Measurements from ENCODE around the gene ADCY4. TPM values are rescaled to one million over a fixed set of nuclear protein-coding genes. Genes with fewer than 3 reads are reported as not detected.

Gene ADCY4
- total RNA-seq, 1 donor from 2014 or later, result 74.6 TPM

DNA sequence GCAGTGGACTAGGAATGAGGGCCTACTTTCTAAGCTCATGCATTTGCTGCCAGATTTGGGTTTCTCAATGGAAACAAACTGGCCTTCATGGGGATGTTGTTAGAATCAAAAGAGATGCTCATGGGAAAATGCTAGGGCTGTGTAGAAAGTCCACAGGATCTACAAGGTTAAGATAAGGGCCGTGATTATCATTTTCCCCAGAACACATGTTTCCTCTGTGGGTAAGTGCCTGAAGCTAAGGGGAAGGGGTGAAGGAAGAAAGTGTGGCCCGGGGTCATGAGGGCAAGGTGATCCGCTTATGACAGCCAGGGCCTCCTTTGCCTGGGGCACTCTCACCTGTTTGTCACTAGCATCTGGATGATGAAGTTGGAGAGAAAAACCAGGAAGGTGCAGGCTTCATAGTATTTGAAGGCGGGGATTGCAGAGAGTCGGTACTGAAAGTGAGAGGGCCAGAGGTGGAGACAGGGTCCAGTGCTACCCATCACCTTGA lies 9.8 kb downstream of the ADCY4 start:
- H3K4me1 Mint-ChIP-seq (ENCODE audit: unreplicated experiment), result peaks cover 21% of the 10 kb centered on the region
- no peak for DNase-seq (ENCODE audit: low spot score)
- H3K27ac Mint-ChIP-seq (ENCODE audit: unreplicated experiment), result peak overlapping the region; percentile 13
- peaks cover 43% of the 10 kb centered on the region for H3K36me3 Mint-ChIP-seq (ENCODE audit: low read depth, unreplicated experiment)
- H3K27me3 Mint-ChIP-seq (ENCODE audit: unreplicated experiment), result peaks cover 13% of the 10 kb centered on the region
- TF ChIP-seq, protein P1, sequence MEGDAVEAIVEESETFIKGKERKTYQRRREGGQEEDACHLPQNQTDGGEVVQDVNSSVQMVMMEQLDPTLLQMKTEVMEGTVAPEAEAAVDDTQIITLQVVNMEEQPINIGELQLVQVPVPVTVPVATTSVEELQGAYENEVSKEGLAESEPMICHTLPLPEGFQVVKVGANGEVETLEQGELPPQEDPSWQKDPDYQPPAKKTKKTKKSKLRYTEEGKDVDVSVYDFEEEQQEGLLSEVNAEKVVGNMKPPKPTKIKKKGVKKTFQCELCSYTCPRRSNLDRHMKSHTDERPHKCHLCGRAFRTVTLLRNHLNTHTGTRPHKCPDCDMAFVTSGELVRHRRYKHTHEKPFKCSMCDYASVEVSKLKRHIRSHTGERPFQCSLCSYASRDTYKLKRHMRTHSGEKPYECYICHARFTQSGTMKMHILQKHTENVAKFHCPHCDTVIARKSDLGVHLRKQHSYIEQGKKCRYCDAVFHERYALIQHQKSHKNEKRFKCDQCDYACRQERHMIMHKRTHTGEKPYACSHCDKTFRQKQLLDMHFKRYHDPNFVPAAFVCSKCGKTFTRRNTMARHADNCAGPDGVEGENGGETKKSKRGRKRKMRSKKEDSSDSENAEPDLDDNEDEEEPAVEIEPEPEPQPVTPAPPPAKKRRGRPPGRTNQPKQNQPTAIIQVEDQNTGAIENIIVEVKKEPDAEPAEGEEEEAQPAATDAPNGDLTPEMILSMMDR (IDR thresholded peaks at IDR 0.05; ENCODE audit: unreplicated experiment), result no peak
- H3K9me3 Mint-ChIP-seq (ENCODE audit: unreplicated experiment), result no peaks in the 10 kb centered on the region
- H3K4me3 Mint-ChIP-seq (ENCODE audit: unreplicated experiment), result peak overlapping the region; percentile 57

DNA sequence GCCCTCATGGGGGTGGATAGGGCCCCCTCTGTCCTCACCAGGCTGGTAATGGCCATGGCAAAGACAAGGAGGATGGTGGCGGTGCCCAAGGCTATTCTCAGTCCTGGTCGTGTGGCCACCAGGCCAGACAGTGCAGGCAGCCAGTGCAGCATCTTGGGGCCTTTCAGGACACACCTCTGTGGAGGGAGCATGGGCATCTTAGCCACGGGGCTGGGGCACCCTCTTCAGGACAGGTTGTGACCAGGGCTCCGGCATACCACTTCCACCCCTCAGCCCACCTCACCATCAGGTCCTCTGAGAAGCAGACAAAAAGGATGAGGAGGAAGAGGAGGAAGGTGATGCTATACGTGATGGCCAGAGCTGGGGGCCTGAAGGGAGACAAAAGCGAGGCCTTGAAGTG lies 10.8 kb downstream of the ADCY4 start:
- Mint-ChIP-seq H3K4me3 (ENCODE audit: unreplicated experiment) (peak overlapping the region; percentile 13), H3K9me3 (ENCODE audit: unreplicated experiment) (no peaks in the 10 kb centered on the region), H3K4me1 (ENCODE audit: unreplicated experiment) (peaks cover 17% of the 10 kb centered on the region), H3K36me3 (ENCODE audit: low read depth, unreplicated experiment) (peaks cover 48% of the 10 kb centered on the region), H3K27me3 (ENCODE audit: unreplicated experiment) (peaks cover 16% of the 10 kb centered on the region), H3K27ac (ENCODE audit: unreplicated experiment) (no peak overlapping the region)
- DNase-seq (ENCODE audit: low spot score), result no peak
- TF ChIP-seq, protein P1 (IDR thresholded peaks at IDR 0.05; ENCODE audit: unreplicated experiment), result no peak

DNA sequence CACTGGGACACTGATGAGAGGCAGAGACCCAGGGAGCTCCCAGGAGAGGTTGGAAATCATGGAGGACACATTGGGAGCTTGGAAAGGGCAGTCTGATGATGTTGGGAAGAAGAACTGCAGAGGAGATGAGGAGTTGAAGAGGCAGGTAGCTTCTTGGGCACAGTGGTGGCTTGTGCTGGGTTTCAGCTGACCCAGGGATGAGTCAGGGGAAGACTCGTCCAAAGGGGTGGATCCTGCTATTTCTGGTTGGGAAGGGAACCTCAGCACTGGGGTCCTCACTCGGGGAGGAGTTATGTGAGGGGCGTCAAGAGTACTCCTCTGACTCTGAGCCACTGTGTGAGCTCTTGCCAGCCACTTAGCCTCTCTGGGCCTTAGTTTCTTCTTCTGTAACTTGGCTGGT lies 11.5 kb downstream of the ADCY4 start:
- TF ChIP-seq, protein P1 (IDR thresholded peaks at IDR 0.05; ENCODE audit: unreplicated experiment), result no peak
- Mint-ChIP-seq H3K9me3 (ENCODE audit: unreplicated experiment) (no peaks in the 10 kb centered on the region), H3K27me3 (ENCODE audit: unreplicated experiment) (peaks cover 15% of the 10 kb centered on the region), H3K4me1 (ENCODE audit: unreplicated experiment) (peaks cover 12% of the 10 kb centered on the region), H3K4me3 (ENCODE audit: unreplicated experiment) (no peak overlapping the region), H3K36me3 (ENCODE audit: low read depth, unreplicated experiment) (peaks cover 53% of the 10 kb centered on the region), H3K27ac (ENCODE audit: unreplicated experiment) (peak overlapping the region; percentile 42)
- no peak for DNase-seq (ENCODE audit: low spot score)

DNA sequence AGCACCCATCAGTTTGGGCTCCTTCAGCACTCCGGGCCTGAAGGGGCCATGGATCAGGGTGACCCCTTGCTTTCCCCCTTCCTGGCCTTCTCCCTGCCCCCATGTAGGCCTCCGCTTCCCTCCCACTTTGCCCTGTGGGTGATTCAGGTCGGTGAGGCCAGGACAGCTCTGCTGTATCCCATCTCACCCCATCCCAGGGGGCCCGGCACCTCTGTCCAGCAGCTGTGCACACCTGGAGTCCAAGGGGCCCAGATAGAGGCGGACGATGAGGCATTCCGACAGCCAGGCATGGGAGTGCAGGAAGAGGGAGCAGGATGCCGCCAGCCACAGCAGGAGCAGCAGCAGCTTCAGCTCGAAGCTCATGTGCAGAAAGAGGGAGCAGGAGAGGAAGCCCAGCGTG lies 12.2 kb downstream of the ADCY4 start:
- Mint-ChIP-seq H3K27ac (ENCODE audit: unreplicated experiment) (no peak overlapping the region), H3K4me1 (ENCODE audit: unreplicated experiment) (peaks cover 12% of the 10 kb centered on the region), H3K36me3 (ENCODE audit: low read depth, unreplicated experiment) (peaks cover 60% of the 10 kb centered on the region), H3K27me3 (ENCODE audit: unreplicated experiment) (peaks cover 19% of the 10 kb centered on the region), H3K4me3 (ENCODE audit: unreplicated experiment) (no peak overlapping the region), H3K9me3 (ENCODE audit: unreplicated experiment) (no peaks in the 10 kb centered on the region)
- TF ChIP-seq, protein P1 (IDR thresholded peaks at IDR 0.05; ENCODE audit: unreplicated experiment), result no peak
- no peak for DNase-seq (ENCODE audit: low spot score)

DNA sequence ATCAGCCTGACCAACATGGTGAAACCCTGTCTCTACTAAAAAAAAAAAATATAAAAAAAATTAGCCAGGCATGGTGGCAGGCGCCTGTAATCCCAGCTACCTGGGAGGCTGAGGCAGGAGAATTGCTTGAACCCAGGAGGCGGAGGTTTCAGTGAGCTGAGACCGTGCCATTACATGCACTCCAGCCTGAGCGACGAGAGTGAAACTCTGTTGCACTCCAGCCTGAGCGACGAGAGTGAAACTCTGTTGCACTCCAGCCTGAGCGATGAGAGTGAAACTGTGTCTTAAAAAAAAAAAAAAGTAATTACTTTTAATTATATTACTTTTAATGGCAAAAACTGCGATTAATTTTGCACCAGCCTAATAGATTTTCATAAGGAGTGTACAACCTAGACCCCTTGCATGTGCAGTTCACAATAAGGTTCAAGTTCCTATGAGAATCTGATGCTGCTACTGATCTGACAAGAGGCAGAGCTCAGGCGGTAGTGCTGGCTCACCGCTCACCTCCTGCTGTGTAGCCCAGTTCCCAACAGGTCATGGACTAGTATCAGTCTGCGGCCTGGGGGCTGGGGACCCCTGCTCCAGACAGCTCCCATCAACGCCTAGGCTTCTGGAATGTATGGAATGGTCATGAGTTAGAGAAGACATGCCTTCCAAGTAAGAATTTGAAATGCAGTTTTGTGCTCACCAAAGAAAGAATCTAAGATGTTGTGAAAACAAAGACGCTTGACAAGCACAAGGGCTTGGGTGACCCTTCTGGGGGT lies 13.5 kb downstream of the ADCY4 start:
- Mint-ChIP-seq H3K9me3 (ENCODE audit: unreplicated experiment) (no peaks in the 10 kb centered on the region), H3K27me3 (ENCODE audit: unreplicated experiment) (peaks cover 21% of the 10 kb centered on the region), H3K36me3 (ENCODE audit: low read depth, unreplicated experiment) (peaks cover 62% of the 10 kb centered on the region), H3K27ac (ENCODE audit: unreplicated experiment) (no peak overlapping the region), H3K4me1 (ENCODE audit: unreplicated experiment) (peaks cover 6% of the 10 kb centered on the region), H3K4me3 (ENCODE audit: unreplicated experiment) (no peak overlapping the region)
- TF ChIP-seq, protein P1 (IDR thresholded peaks at IDR 0.05; ENCODE audit: unreplicated experiment), result no peak
- no peak for DNase-seq (ENCODE audit: low spot score)

Measured in endothelial cell (in vitro differentiated cells).